Upper lobe of left lung (tissue), 6 donors: Measurements from ENCODE around the gene TTC12. TPM values are rescaled to one million over a fixed set of nuclear protein-coding genes. Genes with fewer than 3 reads are reported as not detected.
"Not testable (repeated sequence)": the region's sequence is repeated elsewhere in the genome, so short reads cannot be mapped to it uniquely, and the experiment has no call there.

Experiments used
- ATAC-seq, 2 donors: fragments of 200-7000 bp; cut with Tn5 transposase; one replicate each; pipeline ENCODE4 v1.9.1; 2022; ENCODE audit warnings: mild to moderate bottlenecking in 2 of 2, moderate library complexity in 2 of 2; ENCODE audit not compliant: low FRiP score in 2 of 2
- DNase-seq, 2 donors: peaks; one replicate each; pipeline ENCODE4 v3.0.0-alpha.2; 2019 to 2020
- H3K27ac ChIP-seq, 4 donors: fragments of 200-600 bp; sonication (generic); one replicate each; pipeline ENCODE4 v1.5.1; 2016 to 2019
- H3K27me3 ChIP-seq, 4 donors: fragments of 200-600 bp; sonication (generic); one replicate each; pipeline ENCODE4 v1.5.1; 2017 to 2019
- H3K36me3 ChIP-seq, 4 donors: fragments of 200-600 bp; sonication (generic); one replicate each; pipeline ENCODE4 v1.5.1; 2016 to 2019
- H3K4me1 ChIP-seq, 4 donors: fragments of 200-600 bp; sonication (generic); one replicate each; pipeline ENCODE4 v1.5.1; 2018 to 2019
- H3K4me3 ChIP-seq, 4 donors: fragments of 200-600 bp; sonication (generic); one replicate each; pipeline ENCODE4 v1.5.1; 2017 to 2019; ENCODE audit warnings: mild to moderate bottlenecking in 2 of 4, moderate library complexity in 1 of 4
- H3K9me3 ChIP-seq, 4 donors: fragments of 200-600 bp; sonication (generic); one replicate each; pipeline ENCODE4 v1.5.1; 2018 to 2019
- CTCF ChIP-seq, 6 experiments: fragments of 450-650 bp in 4 of 6; fragments of 200-600 bp in 2 of 6; sonication (generic) in 2 of 6; IDR thresholded peaks; one replicate each; pipeline ENCODE4 v1.5.1; 2016 to 2019; ENCODE audit warnings: antibody characterized with exemption in 6 of 6
- EP300 ChIP-seq, 4 donors: sonication (generic); formaldehyde crosslinking; IDR thresholded peaks; one replicate each; pipeline ENCODE4 v1.5.1; 2017; ENCODE audit warnings: antibody characterized with exemption in 4 of 4, control low read depth in 2 of 4
- POLR2A ChIP-seq, 4 donors: fragments of 450-650 bp; IDR thresholded peaks; one replicate each; pipeline ENCODE4 v1.5.1; 2016 to 2017; ENCODE audit warnings: antibody characterized with exemption in 4 of 4, mild to moderate bottlenecking in 2 of 4
- POLR2AphosphoS5 ChIP-seq, 2 donors: sonication (generic); formaldehyde crosslinking; IDR thresholded peaks; one replicate each; pipeline ENCODE4 v1.5.1; 2017; ENCODE audit warnings: antibody characterized with exemption in 2 of 2
- WGBS, 2 donors: methylation state at CpG; one replicate each; pipeline ENCODE4 v1.1.5; 2017 to 2018; 5-methylcytosine and 5-hydroxymethylcytosine counted together
- total RNA-seq, 6 donors: library from RNA; depleted of rRNA in 4 of 6; stranded (reverse); fragments of >200 nt in 4 of 6; gene quantifications; one replicate each; pipeline versions ENCODE4 v1.1.0 to v1.2.1, GENCODE V29; 2016 to 2021
- donor health status: DM: no; HTN: no; CAD: no; lungs with moderate emphysema.
- donor health status: DM: no; HTN: yes; CAD: no; lungs with severe emphysema.

Gene TTC12
- total RNA-seq, 6 donors from 2014 or later: 11.6 to 56.7 (median 16.1) TPM

DNA sequence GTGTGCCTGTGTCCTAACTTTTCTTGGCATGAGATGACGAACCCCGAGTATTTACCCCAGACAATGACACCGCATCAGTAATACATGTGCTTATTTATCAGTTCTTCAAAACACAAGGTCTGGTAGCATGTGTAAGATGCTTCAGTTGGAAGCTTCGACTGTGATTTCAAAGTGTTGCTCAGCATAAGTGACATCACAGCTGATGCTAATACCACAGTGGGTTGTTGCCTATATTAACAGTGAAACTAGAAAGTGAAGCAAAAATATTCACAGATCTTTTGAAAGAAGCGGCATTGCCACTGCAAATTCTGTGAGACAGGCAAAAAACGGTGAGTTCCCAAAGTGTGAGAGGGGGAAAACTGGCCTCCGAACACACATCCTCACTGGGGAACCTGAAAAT lies 18.4 kb upstream of the TTC12 start:
- WGBS, 2 donors: 78 to 89% methylated on average over 7 of the region's 7 CpGs
- H3K4me3 ChIP-seq: no peak overlapping the region
- no peak for DNase-seq

DNA sequence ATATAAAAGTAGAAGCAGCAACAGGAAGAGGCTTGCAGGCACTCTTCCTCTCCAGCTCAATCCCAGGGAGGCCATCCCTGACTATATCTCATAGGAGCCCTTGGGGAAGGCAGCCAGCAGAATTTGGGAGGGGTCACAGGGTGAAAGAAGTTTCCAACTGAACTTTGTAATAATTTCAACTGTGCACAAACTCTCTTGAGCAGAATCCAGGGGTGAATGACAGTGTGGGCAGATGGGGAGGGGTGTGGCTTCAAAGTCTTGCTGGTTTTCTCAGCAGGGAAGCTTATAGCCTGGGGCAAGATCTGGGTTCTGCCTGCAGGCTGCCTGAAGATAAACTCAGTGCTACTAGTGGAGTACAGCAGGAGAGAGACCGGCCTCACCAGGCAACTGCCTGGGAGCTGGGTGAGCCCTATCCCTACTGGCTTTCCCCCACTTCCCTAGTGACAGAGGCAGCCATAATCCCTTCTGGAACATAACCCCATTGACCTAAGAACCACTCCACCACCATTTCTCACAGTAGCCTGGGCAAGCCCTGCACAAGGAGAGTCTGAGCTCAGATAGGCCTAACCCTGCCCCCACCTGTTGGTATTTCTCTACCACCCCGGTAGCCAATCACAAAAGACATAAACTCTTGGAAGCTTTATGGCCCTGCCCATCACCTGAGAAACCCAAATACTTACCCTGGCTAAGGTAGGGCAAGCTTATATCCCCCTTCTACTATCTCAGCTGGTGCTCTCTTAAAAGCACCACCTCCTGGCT lies 17.8 kb upstream of the TTC12 start:
- Histone ChIP-seq H3K4me3 (no peak overlapping the region), H3K27me3 (no peaks in the 10 kb centered on the region), H3K27ac (no peak overlapping the region), H3K4me1 (no peaks in the 10 kb centered on the region), H3K36me3 (no peaks in the 10 kb centered on the region), H3K9me3 (no peaks in the 10 kb centered on the region)
- TF ChIP-seq EP300 (IDR thresholded peaks at IDR 0.05) (no peak), CTCF (IDR thresholded peaks at IDR 0.05) (no peak), POLR2AphosphoS5 (IDR thresholded peaks at IDR 0.05) (no peak), POLR2A (IDR thresholded peaks at IDR 0.05) (no peak)
- no peak for ATAC-seq
- no peak for DNase-seq
- 87 to 100% methylated on average over 1 to 2 of the region's 2 CpGs for WGBS, 2 donors

More for the DNA sequence above, 18.4 kb upstream of the TTC12 start:
- no peak for ATAC-seq
- Histone ChIP-seq H3K4me1 (no peaks in the 10 kb centered on the region), H3K27me3 (no peaks in the 10 kb centered on the region), H3K9me3 (no peaks in the 10 kb centered on the region), H3K27ac (no peak overlapping the region), H3K36me3 (no peaks in the 10 kb centered on the region)
- TF ChIP-seq CTCF (IDR thresholded peaks at IDR 0.05) (no peak), POLR2A (IDR thresholded peaks at IDR 0.05) (no peak), EP300 (IDR thresholded peaks at IDR 0.05) (no peak), POLR2AphosphoS5 (IDR thresholded peaks at IDR 0.05) (no peak)

GRCh38 chr11:113298496-113298895 lies 15.9 kb upstream of the TTC12 start:
- ATAC-seq, H3K9me3 ChIP-seq: not testable (repeated sequence)
- 82 to 83% methylated on average over 3 of the region's 3 CpGs for WGBS, 2 donors

GRCh38 chr11:113304916-113305315 lies 9.5 kb upstream of the TTC12 start:
- Histone ChIP-seq H3K9me3 (no peaks in the 10 kb centered on the region), H3K4me1 (peaks cover 0 to 6% (median 0%) of the 10 kb centered on the region in 4 donors), H3K27me3 (no peaks in the 10 kb centered on the region), H3K27ac (no peak overlapping the region), H3K36me3 (no peaks in the 10 kb centered on the region), H3K4me3 (no peak overlapping the region)
- ATAC-seq (no peak), DNase-seq (no peak)
- TF ChIP-seq POLR2A (IDR thresholded peaks at IDR 0.05) (no peak), POLR2AphosphoS5 (IDR thresholded peaks at IDR 0.05) (no peak), EP300 (IDR thresholded peaks at IDR 0.05) (no peak), CTCF (IDR thresholded peaks at IDR 0.05) (no peak)

More at GRCh38 chr11:113298496-113298895, 15.9 kb upstream of the TTC12 start:
- not testable (repeated sequence) for H3K4me3 ChIP-seq, H3K27me3 ChIP-seq, H3K4me1 ChIP-seq, H3K36me3 ChIP-seq, DNase-seq, H3K27ac ChIP-seq

DNA sequence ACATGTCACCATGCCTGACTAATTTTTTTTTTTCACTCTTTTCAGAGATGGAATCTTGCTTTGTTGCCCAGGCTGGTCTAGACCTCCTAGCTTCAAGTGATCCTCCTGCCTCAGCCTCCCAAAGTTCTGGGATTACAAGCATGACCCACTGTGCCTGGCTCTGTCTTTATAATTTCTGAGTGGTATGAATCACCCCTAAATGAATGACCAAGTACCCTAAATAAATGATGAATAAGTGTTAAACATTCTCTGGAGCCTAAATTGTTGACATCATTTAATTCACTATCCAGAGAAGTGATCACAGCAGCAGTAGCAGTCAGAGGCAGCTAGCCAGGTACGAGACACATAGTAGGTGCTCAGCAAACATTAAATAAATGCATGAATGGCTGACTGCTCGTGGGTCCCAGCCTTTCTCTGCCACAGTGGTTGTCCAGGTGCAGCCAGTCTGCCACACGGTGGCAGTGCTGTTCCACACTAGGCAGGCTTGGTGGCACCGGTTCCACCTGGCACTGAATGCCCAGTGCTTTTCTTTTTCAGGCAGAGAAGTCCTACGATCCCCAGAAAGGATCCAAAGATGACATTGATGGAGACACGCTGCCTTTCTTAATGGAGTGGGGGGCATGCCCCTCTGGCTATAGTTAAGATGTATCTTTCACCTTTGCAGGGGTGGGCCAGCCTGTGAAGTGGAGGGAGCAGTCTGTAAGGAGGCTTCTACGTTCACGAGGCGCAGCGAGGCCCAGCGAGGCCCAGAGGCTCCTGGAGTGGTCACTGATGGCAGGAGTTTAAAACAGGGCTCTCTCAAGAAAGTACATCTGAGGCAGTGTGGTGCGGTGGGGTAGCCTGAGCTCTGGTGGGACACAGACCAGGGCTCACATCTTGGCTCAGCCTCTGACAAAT lies 8.7 kb upstream of the TTC12 start:
- no peak overlapping the region for H3K27ac ChIP-seq
- 21 to 46% methylated on average over 4 to 12 of the region's 12 CpGs for WGBS, 2 donors
- H3K27me3 ChIP-seq: no peaks in the 10 kb centered on the region
- no peaks in the 10 kb centered on the region for H3K9me3 ChIP-seq
- peaks cover 0 to 6% (median 0%) of the 10 kb centered on the region in 4 donors for H3K4me1 ChIP-seq
- ATAC-seq (peak; percentile 78 to 88), DNase-seq (peak; percentile 69 to 74)
- TF ChIP-seq CTCF (IDR thresholded peaks at IDR 0.05): peak; percentile 66 to 91 (median 86)
- TF ChIP-seq POLR2AphosphoS5 (IDR thresholded peaks at IDR 0.05): no peak
- no peak overlapping the region for H3K4me3 ChIP-seq
- H3K36me3 ChIP-seq: no peaks in the 10 kb centered on the region
